Right lobe of liver (tissue), 6 donors: ENCODE results near the gene GMEB1. TPM values are rescaled to one million over a fixed set of nuclear protein-coding genes. Genes with fewer than 3 reads are reported as not detected.
A peak's percentile ranks its signal among the peaks of the same experiment; 100 is the strongest.

Experiments used
- ATAC-seq, 4 donors: fragments of 200-7000 bp; cut with Tn5 transposase; one replicate each; pipeline ENCODE4 v1.9.1; 2020; ENCODE audit warnings: mild to moderate bottlenecking in 4 of 4, moderate library complexity in 4 of 4
- DNase-seq, 3 donors: peaks; one replicate each; pipeline ENCODE4 v3.0.0-alpha.2; 2020
- H3K27ac ChIP-seq, 3 donors: fragments of 200-600 bp; one replicate each; pipeline ENCODE4 v1.8.0; 2022
- H3K27me3 ChIP-seq, 2 donors: fragments of 200-600 bp; one replicate each; pipeline ENCODE4 v1.8.0; 2022
- H3K36me3 ChIP-seq, 4 donors: fragments of 200-600 bp; sonication (generic) in 1 of 4; one replicate each; pipeline versions ENCODE4 v1.5.1 to v1.8.0; 2017 to 2022; ENCODE audit warnings: control low read depth in 1 of 4
- H3K4me1 ChIP-seq, 4 donors: fragments of 200-600 bp; sonication (generic) in 1 of 4; one replicate each; pipeline versions ENCODE4 v1.5.1 to v1.8.0; 2017 to 2022; ENCODE audit warnings: control low read depth in 1 of 4
- H3K4me3 ChIP-seq, 3 donors: fragments of 200-600 bp; one replicate each; pipeline ENCODE4 v1.8.0; 2022
- H3K9me3 ChIP-seq, 4 donors: fragments of 200-600 bp; sonication (generic) in 1 of 4; one replicate each; pipeline versions ENCODE4 v1.5.1 to v1.8.0; 2017 to 2022; ENCODE audit warnings: control low read depth in 1 of 4
- POLR2A ChIP-seq: fragments of 450-650 bp; IDR thresholded peaks from one replicate; pipeline ENCODE4 v1.6.1; 2017; ENCODE audit warnings: antibody characterized with exemption, mild to moderate bottlenecking
- WGBS: methylation state at CpG from one replicate; pipeline ENCODE4 v1.1.6; 2018; ENCODE audit warnings: low coverage, low lambda C conversion rate; ENCODE audit not compliant: insufficient coverage; ENCODE audit errors: missing lambda C conversion rate; 5-methylcytosine and 5-hydroxymethylcytosine counted together
- intact Hi-C, 2 donors: fragments of 100-400 bp; cut with DNase I; formaldehyde crosslinking; loops; one replicate each; pipeline versions ENCODE4 v1.11.2 to v1.14.1; 2022
- long read RNA-seq: library from polyadenylated mRNA; unstranded; transcript quantifications from one replicate; pipeline ENCODE4 v2.0.0, GENCODE V29; 2019
- total RNA-seq, 6 experiments: library from RNA; depleted of rRNA in 2 of 6; stranded (reverse); fragments of >200 nt in 2 of 6; fragmentation: NEBNext Ultra II Directional in 3 of 6; extraction: Animal tissue kit (Norgen Biotek cat#: 25700) in 3 of 6; gene quantifications; one replicate each; pipeline versions ENCODE4 v1.1.0 to v1.2.4, GENCODE V29; 2016 to 2023
- TF ChIP-seq, protein P1 (sequence below), 4 donors: fragments of 200-600 bp in 3 of 4; fragments of 450-650 bp in 1 of 4; IDR thresholded peaks; one replicate each; pipeline versions ENCODE4 v1.5.1 to v1.8.0; 2016 to 2022; ENCODE audit warnings: antibody characterized with exemption in 4 of 4, mild to moderate bottlenecking in 2 of 4
- donor health status: DM: no; HTN: yes; CAD: no.
- donor health status: DM: no; HTN: no; CAD: no.
- donor health status: DM: no; HTN: no; CAD: no.
- donor health status: DM: no; HTN: yes; CAD: no.
- donor health status: DM: no; HTN: yes; CAD: no.

The GMEB1 gene, protein sequence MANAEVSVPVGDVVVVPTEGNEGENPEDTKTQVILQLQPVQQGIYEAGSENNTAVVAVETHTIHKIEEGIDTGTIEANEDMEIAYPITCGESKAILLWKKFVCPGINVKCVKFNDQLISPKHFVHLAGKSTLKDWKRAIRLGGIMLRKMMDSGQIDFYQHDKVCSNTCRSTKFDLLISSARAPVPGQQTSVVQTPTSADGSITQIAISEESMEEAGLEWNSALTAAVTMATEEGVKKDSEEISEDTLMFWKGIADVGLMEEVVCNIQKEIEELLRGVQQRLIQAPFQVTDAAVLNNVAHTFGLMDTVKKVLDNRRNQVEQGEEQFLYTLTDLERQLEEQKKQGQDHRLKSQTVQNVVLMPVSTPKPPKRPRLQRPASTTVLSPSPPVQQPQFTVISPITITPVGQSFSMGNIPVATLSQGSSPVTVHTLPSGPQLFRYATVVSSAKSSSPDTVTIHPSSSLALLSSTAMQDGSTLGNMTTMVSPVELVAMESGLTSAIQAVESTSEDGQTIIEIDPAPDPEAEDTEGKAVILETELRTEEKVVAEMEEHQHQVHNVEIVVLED
- total RNA-seq: 1 to 10 TPM; 2.8 to 5.7 (median 4.6) TPM
- long read RNA-seq, full-length matches to known transcripts: 1 of 1 reads
- long read RNA-seq, partial matches to known transcripts: 0 of 1 reads
- long read RNA-seq, other reads (novel, unspliced or antisense): 0 of 1 reads

DNA sequence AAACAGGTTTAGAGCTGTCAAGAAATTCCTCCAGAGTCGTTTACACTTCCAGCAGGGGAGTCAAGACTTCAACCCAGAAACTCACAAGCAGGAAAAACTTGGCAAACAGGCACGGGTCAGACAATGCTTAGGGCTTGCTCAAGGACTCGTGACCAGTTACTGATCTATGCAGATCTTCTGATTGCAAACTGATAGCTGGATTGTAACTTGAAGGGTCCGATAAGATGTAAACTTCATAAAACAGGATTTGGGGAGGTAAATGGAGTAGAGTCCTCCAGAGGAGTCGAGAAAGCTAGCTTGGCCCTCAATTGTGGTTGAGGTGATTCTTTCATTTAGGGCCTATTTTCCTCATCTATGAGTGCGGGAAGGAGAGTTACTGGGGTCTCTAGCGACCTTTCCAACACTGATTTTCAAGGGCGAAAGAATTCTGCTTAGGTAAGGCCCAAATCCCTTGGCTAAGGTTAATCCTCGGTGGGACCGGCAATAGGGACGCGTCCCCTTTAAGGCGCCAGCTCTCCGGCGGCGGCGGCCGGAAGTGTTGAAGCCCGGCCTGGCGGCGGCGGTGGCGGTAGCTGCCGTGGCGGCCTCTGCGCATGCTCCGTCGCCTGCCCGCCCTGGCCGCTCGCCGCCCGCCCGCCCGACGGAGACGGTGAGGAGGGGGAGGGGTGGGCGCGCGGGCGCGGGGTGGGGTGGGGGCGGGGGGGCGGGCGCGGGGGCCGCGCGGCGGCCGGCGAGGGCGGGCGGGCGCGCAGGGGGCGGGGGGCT lies at the start of gene GMEB1:
Gene GMEB1, plus strand, starts transcription at position 594 of the 765 bp plus-strand sequence. CDS start 14,829 bp downstream, outside the sequence.
- intact Hi-C loops: no loop called here
- TF ChIP-seq POLR2A: no peak
- TF ChIP-seq, protein P1, sequence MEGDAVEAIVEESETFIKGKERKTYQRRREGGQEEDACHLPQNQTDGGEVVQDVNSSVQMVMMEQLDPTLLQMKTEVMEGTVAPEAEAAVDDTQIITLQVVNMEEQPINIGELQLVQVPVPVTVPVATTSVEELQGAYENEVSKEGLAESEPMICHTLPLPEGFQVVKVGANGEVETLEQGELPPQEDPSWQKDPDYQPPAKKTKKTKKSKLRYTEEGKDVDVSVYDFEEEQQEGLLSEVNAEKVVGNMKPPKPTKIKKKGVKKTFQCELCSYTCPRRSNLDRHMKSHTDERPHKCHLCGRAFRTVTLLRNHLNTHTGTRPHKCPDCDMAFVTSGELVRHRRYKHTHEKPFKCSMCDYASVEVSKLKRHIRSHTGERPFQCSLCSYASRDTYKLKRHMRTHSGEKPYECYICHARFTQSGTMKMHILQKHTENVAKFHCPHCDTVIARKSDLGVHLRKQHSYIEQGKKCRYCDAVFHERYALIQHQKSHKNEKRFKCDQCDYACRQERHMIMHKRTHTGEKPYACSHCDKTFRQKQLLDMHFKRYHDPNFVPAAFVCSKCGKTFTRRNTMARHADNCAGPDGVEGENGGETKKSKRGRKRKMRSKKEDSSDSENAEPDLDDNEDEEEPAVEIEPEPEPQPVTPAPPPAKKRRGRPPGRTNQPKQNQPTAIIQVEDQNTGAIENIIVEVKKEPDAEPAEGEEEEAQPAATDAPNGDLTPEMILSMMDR (IDR thresholded peaks at IDR 0.05): no peak
- H3K4me3 ChIP-seq: peak within 1 kb of the TSS; percentile 78 to 98 (median 90)

DNA sequence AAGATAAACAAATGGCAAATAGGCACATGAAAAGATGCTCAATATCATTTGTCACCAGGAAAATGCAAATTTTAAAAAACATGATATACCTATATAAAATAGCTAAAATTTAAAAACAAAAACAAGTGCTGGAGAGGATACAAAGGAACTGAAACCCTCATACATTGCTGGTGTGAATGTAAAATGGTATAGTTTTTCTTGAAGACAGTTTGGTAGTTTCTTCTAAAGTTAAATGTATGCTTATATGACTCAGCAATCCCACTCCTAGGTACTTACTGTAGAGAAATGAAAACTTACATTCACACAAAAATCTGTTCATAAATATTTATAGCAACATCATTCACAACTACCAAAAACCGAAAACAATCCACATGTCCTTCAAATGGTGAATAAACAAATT lies 36.9 kb upstream of the GMEB1 start:
- Histone ChIP-seq H3K27ac (no peak overlapping the region), H3K27me3 (no peaks in the 10 kb centered on the region), H3K4me1 (peaks cover 0 to 4% (median 0%) of the 10 kb centered on the region in 4 donors), H3K36me3 (no peaks in the 10 kb centered on the region), H3K9me3 (no peaks in the 10 kb centered on the region), H3K4me3 (no peak overlapping the region)
- WGBS: 100% methylated on average over 1 of the region's 1 CpG
- no peak for ATAC-seq
- no peak for TF ChIP-seq POLR2A
- TF ChIP-seq, protein P1 (IDR thresholded peaks at IDR 0.05): no peak
- DNase-seq: no peak
- intact Hi-C loops: no loop called here

More for the DNA sequence above, at the start of gene GMEB1:
- peaks cover 0 to 14% (median 0%) of the 10 kb centered on the region in 4 donors for H3K4me1 ChIP-seq
- peak within 1 kb of the TSS; percentile 85 to 98 (median 96) for H3K27ac ChIP-seq
- H3K36me3 ChIP-seq: no peaks in the 10 kb centered on the region
- 9% methylated on average over 9 of the region's 57 CpGs for WGBS
- DNase-seq (peak; percentile 91 to 92 (median 91)), ATAC-seq (peak; percentile 89 to 94 (median 93))
- H3K9me3 ChIP-seq: no peaks in the 10 kb centered on the region
- no peaks in the 10 kb centered on the region for H3K27me3 ChIP-seq

DNA sequence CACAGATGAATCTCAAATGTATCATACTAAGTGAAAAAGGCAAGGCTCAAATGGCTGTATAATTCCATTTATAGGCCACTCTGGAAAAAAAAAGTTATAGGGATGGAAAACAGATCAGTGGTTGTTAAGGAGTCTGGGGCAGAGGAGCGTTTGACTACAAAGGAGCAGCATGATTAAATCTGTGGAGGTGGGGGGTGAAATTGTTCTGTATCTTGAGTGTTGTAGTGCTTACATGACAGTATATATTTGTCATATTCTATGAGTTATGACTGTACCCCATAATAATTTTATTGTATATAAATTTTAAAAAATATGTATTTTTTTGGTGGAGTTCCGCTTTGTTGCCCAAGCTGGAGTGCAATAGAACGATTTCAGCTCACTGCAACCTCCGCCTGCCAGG lies 36.0 kb upstream of the GMEB1 start:
- H3K27ac ChIP-seq: no peak overlapping the region
- no peak for ATAC-seq
- intact Hi-C loops: no loop called here
- WGBS: 100% methylated on average over 4 of the region's 4 CpGs
- no peak for DNase-seq
- H3K4me3 ChIP-seq: no peak overlapping the region
- TF ChIP-seq, protein P1 (IDR thresholded peaks at IDR 0.05): no peak
- no peak for TF ChIP-seq POLR2A
- H3K27me3 ChIP-seq: no peaks in the 10 kb centered on the region
- H3K4me1 ChIP-seq: peaks cover 0 to 4% (median 0%) of the 10 kb centered on the region in 4 donors
- no peaks in the 10 kb centered on the region for H3K9me3 ChIP-seq
- H3K36me3 ChIP-seq: no peaks in the 10 kb centered on the region

DNA sequence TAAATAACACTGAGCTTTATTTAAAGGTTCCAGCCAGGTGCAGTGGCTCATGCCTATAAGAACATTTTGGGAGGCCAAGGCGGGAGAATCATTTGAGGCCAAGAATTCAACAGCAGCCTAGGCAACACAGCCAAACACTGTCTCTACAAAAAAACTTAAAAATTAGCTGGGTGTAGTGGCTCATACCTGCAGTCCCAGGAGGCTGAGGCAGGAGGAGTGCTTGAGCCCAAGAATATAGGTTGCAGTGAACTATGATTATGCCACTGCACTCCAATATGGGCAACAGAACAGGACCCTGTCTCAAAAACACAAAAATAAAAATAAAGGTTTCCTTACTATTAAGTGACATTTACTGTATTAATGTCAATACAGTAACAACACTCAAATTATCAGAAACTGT lies 27.8 kb upstream of the GMEB1 start:
- H3K9me3 ChIP-seq: no peaks in the 10 kb centered on the region
- peaks cover 0 to 21% (median 3%) of the 10 kb centered on the region in 4 donors for H3K4me1 ChIP-seq
- WGBS: 100% methylated on average over 1 of the region's 1 CpG
- DNase-seq (no peak), ATAC-seq (no peak)
- intact Hi-C loops: no loop called here
- H3K36me3 ChIP-seq: no peaks in the 10 kb centered on the region
- H3K27ac ChIP-seq: no peak overlapping the region
- no peak for TF ChIP-seq POLR2A
- TF ChIP-seq, protein P1 (IDR thresholded peaks at IDR 0.05): no peak
- no peak overlapping the region for H3K4me3 ChIP-seq
- no peaks in the 10 kb centered on the region for H3K27me3 ChIP-seq
